Omental fat pad (tissue), 4 donors: ENCODE results near the gene SERPINB6. TPM values are rescaled to one million over a fixed set of nuclear protein-coding genes. Genes with fewer than 3 reads are reported as not detected.

ENCODE experiments used
- ATAC-seq: fragments of 150-250 bp; one replicate; pipeline ENCODE4 v1.9.1; 2016; ENCODE audit warnings: mild to moderate bottlenecking, moderate library complexity; ENCODE audit not compliant: low FRiP score
- DNase-seq: peaks from one replicate; pipeline ENCODE4 v3.0.0-alpha.2; 2019; ENCODE audit warnings: low spot score
- total RNA-seq, 4 donors: library from RNA; depleted of rRNA; stranded (reverse); fragments of >200 nt; gene quantifications; one replicate each; pipeline ENCODE4 v1.1.0, GENCODE V29; 2016
- TF ChIP-seq, protein P1 (sequence below), 3 donors: fragments of 450-650 bp; IDR thresholded peaks; one replicate each; pipeline ENCODE4 v1.5.1; 2016 to 2017; ENCODE audit warnings: antibody characterized with exemption in 3 of 3, mild to moderate bottlenecking in 3 of 3, moderate library complexity in 2 of 3

The SERPINB6 gene
- total RNA-seq, 4 donors from 2014 or later: 134 to 197 (median 158) TPM

DNA sequence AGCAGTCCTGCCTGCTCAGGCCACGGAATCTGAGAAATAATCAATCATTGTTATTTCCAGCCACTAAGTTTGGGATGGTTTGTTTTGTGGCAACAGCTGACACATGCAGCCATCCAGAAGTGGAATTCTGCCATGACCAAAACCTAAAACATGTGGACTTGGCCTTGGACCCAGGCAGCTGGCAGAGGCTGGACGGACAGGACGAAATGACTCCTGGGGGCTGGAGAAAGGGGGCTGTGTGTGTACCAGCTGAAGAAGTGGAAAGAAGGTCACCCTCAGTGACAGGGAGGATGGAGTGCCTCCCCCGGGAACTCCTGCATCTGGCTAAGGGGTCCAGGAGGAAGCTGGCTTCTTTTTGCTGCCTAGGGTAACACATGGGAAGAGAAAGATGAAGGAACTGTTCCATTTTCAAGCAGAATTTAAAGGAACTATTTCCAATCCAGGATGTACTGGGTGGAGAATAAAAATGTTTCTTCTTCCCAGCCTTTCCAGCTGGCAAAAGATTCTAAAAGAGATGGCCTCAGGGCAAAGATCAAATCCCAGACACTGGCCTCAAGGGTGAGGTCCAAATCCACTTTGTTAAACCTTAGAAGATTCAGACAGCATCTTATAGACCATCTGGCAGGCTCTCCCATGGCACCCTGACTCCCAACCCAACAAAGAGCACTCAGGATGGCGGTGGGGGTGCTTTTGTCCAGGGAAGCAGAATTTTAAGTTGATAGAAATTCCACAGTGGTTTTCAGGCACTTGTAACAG lies 14.3 kb downstream of the SERPINB6 start:
- TF ChIP-seq, protein P1, sequence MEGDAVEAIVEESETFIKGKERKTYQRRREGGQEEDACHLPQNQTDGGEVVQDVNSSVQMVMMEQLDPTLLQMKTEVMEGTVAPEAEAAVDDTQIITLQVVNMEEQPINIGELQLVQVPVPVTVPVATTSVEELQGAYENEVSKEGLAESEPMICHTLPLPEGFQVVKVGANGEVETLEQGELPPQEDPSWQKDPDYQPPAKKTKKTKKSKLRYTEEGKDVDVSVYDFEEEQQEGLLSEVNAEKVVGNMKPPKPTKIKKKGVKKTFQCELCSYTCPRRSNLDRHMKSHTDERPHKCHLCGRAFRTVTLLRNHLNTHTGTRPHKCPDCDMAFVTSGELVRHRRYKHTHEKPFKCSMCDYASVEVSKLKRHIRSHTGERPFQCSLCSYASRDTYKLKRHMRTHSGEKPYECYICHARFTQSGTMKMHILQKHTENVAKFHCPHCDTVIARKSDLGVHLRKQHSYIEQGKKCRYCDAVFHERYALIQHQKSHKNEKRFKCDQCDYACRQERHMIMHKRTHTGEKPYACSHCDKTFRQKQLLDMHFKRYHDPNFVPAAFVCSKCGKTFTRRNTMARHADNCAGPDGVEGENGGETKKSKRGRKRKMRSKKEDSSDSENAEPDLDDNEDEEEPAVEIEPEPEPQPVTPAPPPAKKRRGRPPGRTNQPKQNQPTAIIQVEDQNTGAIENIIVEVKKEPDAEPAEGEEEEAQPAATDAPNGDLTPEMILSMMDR (IDR thresholded peaks at IDR 0.05): no peak
- DNase-seq (no peak), ATAC-seq (no peak)

DNA sequence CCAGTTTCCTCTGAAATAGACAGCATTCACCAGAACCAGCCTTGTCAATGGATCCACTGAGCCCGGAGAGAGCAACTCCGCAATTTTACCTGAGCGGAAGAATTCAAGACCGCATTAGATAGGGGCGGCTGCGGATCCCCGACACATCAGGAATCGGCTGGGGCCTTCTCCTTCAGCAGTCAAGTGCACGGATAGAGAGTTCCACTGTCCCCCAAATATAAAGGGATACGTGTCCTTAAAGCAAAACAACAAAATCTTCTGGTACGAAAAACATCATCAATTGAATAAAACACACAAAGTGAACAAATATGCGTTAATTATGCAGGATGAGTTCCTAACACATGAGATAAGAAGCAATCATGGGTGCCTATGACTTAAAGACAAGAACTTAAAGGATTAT lies 18.3 kb downstream of the SERPINB6 start:
- ATAC-seq: no peak
- no peak for DNase-seq
- TF ChIP-seq, protein P1 (IDR thresholded peaks at IDR 0.05): no peak

DNA sequence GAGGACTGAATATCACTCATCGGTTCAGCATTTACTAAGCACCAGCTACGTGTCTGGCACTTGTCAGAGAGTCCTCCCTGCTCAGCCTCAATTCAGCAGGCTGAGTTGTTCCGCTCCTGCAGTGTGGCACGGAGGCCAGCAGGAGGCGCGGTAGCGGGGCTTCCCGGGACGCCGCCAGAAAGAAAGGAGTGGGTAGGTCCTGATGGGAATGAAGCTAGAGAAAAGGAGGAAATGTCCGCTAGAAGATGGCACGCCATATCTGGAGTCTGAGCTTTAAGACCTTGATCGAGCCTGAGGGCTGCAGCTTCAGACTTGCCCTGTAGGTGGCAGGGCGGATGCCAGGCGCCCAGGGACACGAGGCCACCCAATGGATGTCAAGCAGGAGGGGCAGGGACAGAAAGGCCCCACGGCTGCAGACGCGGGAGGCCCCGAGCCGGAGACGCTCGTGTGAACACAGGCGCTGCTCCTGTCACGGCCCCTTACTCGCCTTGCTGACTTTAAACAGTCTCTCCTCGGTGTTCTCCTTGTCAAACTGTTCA lies 18.7 kb downstream of the SERPINB6 start:
- TF ChIP-seq, protein P1 (IDR thresholded peaks at IDR 0.05): peak in 2 of 3 donors; percentile 34 to 97
- DNase-seq: peak; percentile 52
- peak; percentile 91 for ATAC-seq

DNA sequence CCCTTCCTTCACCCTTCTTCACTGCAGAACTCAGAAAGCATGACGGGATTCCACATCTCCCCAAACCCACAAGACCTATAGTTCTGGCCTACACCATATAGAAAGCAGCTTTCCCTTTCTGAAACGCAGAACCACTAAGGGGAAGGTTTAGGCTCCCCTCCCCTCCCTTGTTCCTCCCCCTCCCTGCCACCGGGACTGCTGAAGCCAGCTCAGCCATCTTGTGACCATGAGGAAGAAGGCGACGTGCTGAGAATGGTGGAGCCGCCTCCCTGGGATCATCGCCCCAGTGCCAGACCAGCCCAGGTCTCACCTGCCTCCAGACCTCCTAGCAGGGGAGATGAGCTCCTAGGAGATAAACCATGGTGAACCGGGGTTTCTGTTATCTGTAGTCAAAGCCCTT lies 19.6 kb downstream of the SERPINB6 start:
- no peak for DNase-seq
- TF ChIP-seq, protein P1 (IDR thresholded peaks at IDR 0.05): no peak
- ATAC-seq: no peak

DNA sequence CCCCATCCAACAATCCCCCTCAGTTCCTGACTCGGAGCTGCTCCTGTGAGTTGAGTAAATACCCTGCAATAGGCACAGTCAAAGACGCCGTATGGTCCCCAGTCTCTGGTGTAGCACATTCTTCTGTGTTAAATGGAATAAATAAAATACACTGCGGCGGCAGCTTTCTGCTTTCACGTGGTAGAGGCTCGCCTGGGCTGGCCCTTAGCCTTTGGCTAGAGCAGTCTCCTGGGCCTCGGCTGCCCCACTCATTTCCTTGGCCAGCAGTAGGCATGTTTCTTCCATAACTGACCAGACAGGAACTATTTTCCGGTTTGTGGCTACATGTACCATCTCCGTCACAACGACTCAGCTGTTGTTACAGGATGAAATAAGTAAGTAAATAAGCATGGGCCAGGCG lies 20.7 kb downstream of the SERPINB6 start:
- DNase-seq (no peak), ATAC-seq (no peak)
- TF ChIP-seq, protein P1 (IDR thresholded peaks at IDR 0.05): no peak

DNA sequence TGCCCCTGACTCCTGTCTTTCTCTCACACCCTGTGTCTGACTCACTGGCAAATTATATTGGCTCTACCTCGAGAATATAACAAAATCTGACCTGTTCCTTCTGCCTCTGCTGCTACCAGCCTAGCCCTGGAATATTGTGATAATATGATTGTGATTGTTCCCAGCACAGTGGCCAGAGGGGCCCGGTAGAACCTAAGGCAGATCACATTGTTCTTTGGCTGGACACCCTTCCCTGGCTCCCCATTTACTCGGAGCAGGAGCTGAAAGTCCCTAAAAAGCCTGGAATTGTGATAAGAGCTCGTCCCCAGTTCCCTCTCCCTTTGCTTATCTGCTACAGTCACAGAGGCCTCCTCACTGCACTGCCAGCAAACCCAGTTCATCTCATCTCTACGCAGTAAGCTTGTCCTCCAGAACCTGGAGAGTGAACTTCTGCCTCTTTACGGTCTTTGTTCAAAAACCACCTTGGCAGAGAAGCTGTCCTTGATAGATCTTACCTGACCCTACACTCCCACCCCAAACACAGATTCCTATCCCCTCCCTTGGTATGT lies 21.8 kb downstream of the SERPINB6 start:
- DNase-seq (no peak), ATAC-seq (no peak)
- TF ChIP-seq, protein P1 (IDR thresholded peaks at IDR 0.05): no peak

DNA sequence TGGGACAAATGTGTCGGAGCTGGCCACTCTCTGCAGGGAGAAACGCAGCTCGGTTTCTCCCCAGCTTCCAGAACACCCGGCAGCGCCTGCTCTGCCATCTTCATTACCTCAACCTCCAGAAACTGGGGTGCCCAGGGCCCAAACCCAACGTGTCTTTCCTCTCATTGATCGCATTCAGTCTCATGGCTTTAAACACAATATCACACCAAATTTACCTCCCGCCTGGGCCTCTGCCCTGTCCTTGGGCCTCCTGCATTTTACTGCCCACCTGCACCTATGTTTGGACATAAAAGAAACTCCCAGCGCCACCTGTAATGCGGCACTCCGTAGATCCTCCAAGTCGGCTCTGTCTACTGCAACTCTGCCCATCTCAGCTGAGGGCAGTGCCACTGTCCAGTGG lies 22.2 kb downstream of the SERPINB6 start:
- TF ChIP-seq, protein P1 (IDR thresholded peaks at IDR 0.05): no peak
- no peak for DNase-seq
- ATAC-seq: no peak
